Measurements from ENCODE around the gene C22orf39.

- no peak for TF ChIP-seq CTCF (IDR thresholded peaks at IDR 0.05)
- TF ChIP-seq EP300 (IDR thresholded peaks at IDR 0.05): no peak
- TF ChIP-seq POLR2A (IDR thresholded peaks at IDR 0.05): no peak
These were observed 13.1 kb downstream of the C22orf39 start for GRCh38 chr22:19434401-19434800.
